Ishikawa (cell line): ENCODE results near the gene MAGEF1.

Source experiments
- CEBPB ChIP-seq: IDR thresholded peaks from 2 replicates; pipeline ENCODE4 v1.6.1; 2012
- NFIC ChIP-seq: IDR thresholded peaks from 2 replicates; pipeline ENCODE4 v1.6.1; 2012
- TAF1 ChIP-seq: IDR thresholded peaks from 2 replicates; pipeline ENCODE4 v1.6.1; 2012; ENCODE audit warnings: low read depth, mild to moderate bottlenecking
- TCF12 ChIP-seq: IDR thresholded peaks from 2 replicates; pipeline ENCODE4 v1.6.1; 2012; ENCODE audit warnings: low read depth
- TEAD4 ChIP-seq: IDR thresholded peaks from 2 replicates; pipeline ENCODE4 v1.6.1; 2012
- YY1 ChIP-seq: IDR thresholded peaks from 2 replicates; pipeline ENCODE4 v1.6.1; 2012; ENCODE audit warnings: low read depth

DNA sequence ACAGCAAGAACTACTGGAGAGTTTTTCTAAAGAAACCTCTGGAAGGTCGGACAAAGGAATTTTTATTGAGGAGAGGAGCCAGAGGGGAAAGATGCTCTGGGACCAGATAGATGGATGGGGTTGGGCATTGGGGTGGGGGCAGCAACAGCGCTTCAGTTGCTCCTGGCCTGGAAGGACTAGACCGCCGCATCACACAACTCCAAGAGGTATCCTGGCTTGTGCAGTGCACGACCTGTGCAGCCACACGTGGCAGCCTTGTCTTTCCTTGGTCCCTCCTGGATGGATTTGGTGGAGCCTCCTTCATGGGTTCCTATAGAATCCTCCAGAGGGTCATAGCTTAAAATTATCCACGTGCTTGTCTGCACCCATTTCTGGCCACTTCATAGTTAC, 23.0 kb downstream of the MAGEF1 start:
- no peak for TF ChIP-seq TEAD4
- TF ChIP-seq NFIC = no peak
- no peak for TF ChIP-seq TCF12
- TF ChIP-seq TAF1 = no peak
- TF ChIP-seq YY1 = no peak
- TF ChIP-seq CEBPB = no peak
